H1 (cell line): Measurements from ENCODE around the gene MOB3B. TPM values are rescaled to one million over a fixed set of nuclear protein-coding genes. Genes with fewer than 3 reads are reported as not detected.

Experiments
- SIN3A ChIP-seq, 2 experiments: IDR thresholded peaks in 1 of 2; conservative IDR thresholded peaks in 1 of 2; 2 replicates each; pipeline ENCODE4 v1.6.1; 2011 to 2012; ENCODE audit warnings: low read length in 2 of 2, improper control_type of control experiment in 1 of 2, low read depth in 1 of 2, mild to moderate bottlenecking in 1 of 2
- polyA plus RNA-seq, 7 experiments: library from polyadenylated mRNA; depleted of rRNA in 3 of 7; stranded (reverse) in 5 of 7; unstranded in 2 of 7; fragments of >200 nt in 5 of 7; fragments of 200-250 nt in 2 of 7; gene quantifications; 1 replicate in 5 of 7; 2 replicates in 1 of 7; 4 replicates in 1 of 7; pipeline versions ENCODE4 v1.2.1 to v1.2.3, GENCODE V29; 2011 to 2013; ENCODE audit warnings: missing spikeins in 2 of 7, mixed read lengths in 2 of 7
- total RNA-seq: library from RNA; stranded (reverse); fragmentation: NEBNext Ultra II Directional; extraction: Animal tissue kit (Norgen Biotek cat#: 25700); gene quantifications from 2 replicates; pipeline ENCODE4 v1.2.1, GENCODE V29; 2021

Gene MOB3B
- total and polyA plus RNA-seq, 2 of the 8 experiments (the other 6 are each of a cell fraction or from before 2014, with no cell fraction given): 12.7 to 16.1 TPM

DNA sequence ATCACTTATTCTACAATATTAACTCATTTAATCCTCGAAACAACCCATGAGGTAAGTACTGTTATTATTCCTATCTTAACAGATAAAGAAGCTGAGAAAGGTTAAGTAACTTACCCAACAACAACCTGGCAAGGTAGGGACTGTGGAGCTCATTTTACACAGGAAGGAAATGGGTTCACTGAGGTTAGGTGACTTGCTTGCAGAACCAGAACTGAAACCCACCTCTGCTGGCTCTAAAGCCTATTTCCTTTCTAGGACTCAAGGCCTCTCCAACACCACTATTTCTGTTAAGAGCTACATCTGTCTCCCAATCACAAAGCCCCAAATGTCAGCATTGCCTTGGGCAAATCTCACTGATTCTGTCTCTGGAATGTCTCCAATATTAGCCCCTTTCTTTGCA is 44.5 kb downstream of the MOB3B start (continued):
- no peak for TF ChIP-seq SIN3A (conservative IDR thresholded peaks at IDR 0.05 in 1 of 2, IDR thresholded peaks at IDR 0.05 in 1 of 2; ENCODE audit: low read depth in 1 of 2, low read length in 2 of 2)
